K562 (cell line): ENCODE data around the gene SEMA3C.

Source experiments
- BHLHE40 ChIP-seq: IDR thresholded peaks from 2 replicates; pipeline ENCODE4 v1.6.1; 2011; ENCODE audit warnings: low read length, improper control_type of control experiment
- POLR2AphosphoS5 ChIP-seq: IDR thresholded peaks from 2 replicates; pipeline ENCODE4 v1.6.1; 2011; ENCODE audit warnings: mild to moderate bottlenecking, low read depth, low read length, moderate library complexity; ENCODE audit not compliant: control insufficient read depth, insufficient read depth
- TARDBP ChIP-seq: fragments of 450-650 bp; IDR thresholded peaks from 2 replicates; pipeline ENCODE4 v1.6.1; 2016

DNA sequence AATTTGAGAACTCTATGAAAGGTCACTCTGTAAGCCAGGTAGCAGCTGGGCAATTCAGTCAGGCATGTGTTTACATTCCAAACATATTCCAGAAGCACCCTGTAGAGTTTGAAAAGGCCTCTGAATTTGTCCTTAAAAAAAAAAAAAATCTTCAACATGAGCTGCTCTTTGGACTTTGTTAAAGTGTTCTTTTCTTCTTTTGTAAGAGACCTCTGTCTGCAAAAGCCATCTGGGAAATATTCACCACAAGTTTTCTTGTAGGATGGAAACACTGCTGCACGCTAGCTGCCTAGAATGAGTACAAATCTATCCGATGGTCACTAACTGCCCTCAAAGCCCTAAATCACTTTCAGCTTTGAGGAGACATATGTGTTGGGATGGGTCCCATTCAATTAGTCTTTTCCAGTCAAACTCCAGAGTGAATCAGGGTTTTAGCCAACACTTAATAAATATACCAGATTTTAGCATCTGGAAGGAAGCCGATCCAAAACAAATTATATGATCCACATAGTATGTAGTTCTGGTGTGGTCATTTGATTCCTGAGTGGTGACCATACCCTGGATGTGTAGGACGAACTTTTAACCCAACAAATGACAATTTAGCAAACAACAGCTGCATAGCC is 194.5 kb downstream of the SEMA3C start:
- TF ChIP-seq POLR2AphosphoS5 (no peak), BHLHE40 (no peak), TARDBP (no peak)
